Stimulated activated naive CD8-positive, alpha-beta T cell treated with anti-CD3 and anti-CD28 coated beads, Interleukin-15, Interleukin-2, amounts not matched to agents 100 ng/mL and 50 ng/mL, for 24 hours (primary cell): ENCODE results near the gene ZNF581.

Experiments
- H3K27ac Mint-ChIP-seq: one replicate; pipeline ENCODE4 v1.8.0; 2021; ENCODE audit warnings: mild to moderate bottlenecking, mixed read lengths
- H3K27me3 Mint-ChIP-seq: one replicate; pipeline ENCODE4 v1.8.0; 2021; ENCODE audit warnings: mixed read lengths
- H3K36me3 Mint-ChIP-seq: one replicate; pipeline ENCODE4 v1.8.0; 2021; ENCODE audit warnings: low read depth, mixed read lengths
- H3K4me1 Mint-ChIP-seq: one replicate; pipeline ENCODE4 v1.8.0; 2021; ENCODE audit warnings: low read depth, mixed read lengths
- H3K4me3 Mint-ChIP-seq: one replicate; pipeline ENCODE4 v1.8.0; 2021; ENCODE audit warnings: mild to moderate bottlenecking, mixed read lengths
- H3K9me3 Mint-ChIP-seq: one replicate; pipeline ENCODE4 v1.8.0; 2021; ENCODE audit warnings: mixed read lengths

The ZNF581 gene, protein sequence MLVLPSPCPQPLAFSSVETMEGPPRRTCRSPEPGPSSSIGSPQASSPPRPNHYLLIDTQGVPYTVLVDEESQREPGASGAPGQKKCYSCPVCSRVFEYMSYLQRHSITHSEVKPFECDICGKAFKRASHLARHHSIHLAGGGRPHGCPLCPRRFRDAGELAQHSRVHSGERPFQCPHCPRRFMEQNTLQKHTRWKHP

GRCh38 chr19:55643003-55643886 is at the start of gene ZNF581:
TSS of gene ZNF581 (plus strand) at chr19:55643649. CDS start at chr19:55644572, 923 bp downstream.
- Mint-ChIP-seq H3K27me3 (no peaks in the 10 kb centered on the region), H3K27ac (peak within 1 kb of the TSS; percentile 98), H3K36me3 (peaks cover 59% of the 10 kb centered on the region), H3K4me3 (peak within 1 kb of the TSS; percentile 98), H3K4me1 (peaks cover 73% of the 10 kb centered on the region), H3K9me3 (no peaks in the 10 kb centered on the region)

- no peak overlapping the region for H3K4me3 Mint-ChIP-seq
- H3K27ac Mint-ChIP-seq: no peak overlapping the region
- no peaks in the 10 kb centered on the region for H3K27me3 Mint-ChIP-seq
- H3K36me3 Mint-ChIP-seq: peaks cover 46% of the 10 kb centered on the region
- H3K9me3 Mint-ChIP-seq: no peaks in the 10 kb centered on the region
- H3K4me1 Mint-ChIP-seq: peaks cover 14% of the 10 kb centered on the region
These were observed 48.4 kb upstream of the ZNF581 start for GRCh38 chr19:55594996-55595545.

DNA sequence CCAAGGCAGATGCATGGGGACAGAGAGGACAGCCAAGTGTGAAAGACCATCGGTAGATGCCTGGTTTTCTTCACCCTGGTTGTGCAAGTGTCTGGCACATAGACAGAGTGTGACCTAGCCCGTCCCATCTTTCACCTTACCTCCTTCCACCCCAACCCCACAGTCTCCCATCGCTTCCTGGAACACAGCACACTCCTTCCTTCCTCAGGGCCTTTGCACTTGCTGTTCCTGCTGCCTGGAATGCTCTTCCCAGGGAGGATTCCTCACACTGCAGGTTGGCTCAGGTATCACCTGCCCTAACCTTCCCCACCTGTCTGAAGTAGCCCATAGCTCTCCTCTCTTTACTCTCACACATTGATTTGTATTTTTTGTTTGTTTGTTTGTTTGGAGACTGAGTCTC is 47.1 kb upstream of the ZNF581 start:
- H3K4me3 Mint-ChIP-seq: no peak overlapping the region
- H3K27me3 Mint-ChIP-seq: no peaks in the 10 kb centered on the region
- no peaks in the 10 kb centered on the region for H3K9me3 Mint-ChIP-seq
- H3K36me3 Mint-ChIP-seq: peaks cover 46% of the 10 kb centered on the region
- H3K4me1 Mint-ChIP-seq: peaks cover 20% of the 10 kb centered on the region
- H3K27ac Mint-ChIP-seq: no peak overlapping the region

- no peak overlapping the region for H3K27ac Mint-ChIP-seq
- no peak overlapping the region for H3K4me3 Mint-ChIP-seq
- H3K27me3 Mint-ChIP-seq: no peaks in the 10 kb centered on the region
- no peaks in the 10 kb centered on the region for H3K9me3 Mint-ChIP-seq
- peaks cover 41% of the 10 kb centered on the region for H3K36me3 Mint-ChIP-seq
- peaks cover 25% of the 10 kb centered on the region for H3K4me1 Mint-ChIP-seq
These were observed 45.9 kb upstream of the ZNF581 start for GRCh38 chr19:55597501-55597921.

- no peak overlapping the region for H3K27ac Mint-ChIP-seq
- peaks cover 25% of the 10 kb centered on the region for H3K4me1 Mint-ChIP-seq
- H3K27me3 Mint-ChIP-seq: no peaks in the 10 kb centered on the region
- H3K36me3 Mint-ChIP-seq: peaks cover 41% of the 10 kb centered on the region
- no peak overlapping the region for H3K4me3 Mint-ChIP-seq
- no peaks in the 10 kb centered on the region for H3K9me3 Mint-ChIP-seq
These were observed 45.4 kb upstream of the ZNF581 start for GRCh38 chr19:55598034-55598433.

GRCh38 chr19:55598719-55599467 is 44.6 kb upstream of the ZNF581 start:
- H3K27me3 Mint-ChIP-seq: no peaks in the 10 kb centered on the region
- peaks cover 31% of the 10 kb centered on the region for H3K4me1 Mint-ChIP-seq
- peak overlapping the region; percentile 98 for H3K27ac Mint-ChIP-seq
- H3K36me3 Mint-ChIP-seq: peaks cover 41% of the 10 kb centered on the region
- no peaks in the 10 kb centered on the region for H3K9me3 Mint-ChIP-seq
- H3K4me3 Mint-ChIP-seq: peak overlapping the region; percentile 95

DNA sequence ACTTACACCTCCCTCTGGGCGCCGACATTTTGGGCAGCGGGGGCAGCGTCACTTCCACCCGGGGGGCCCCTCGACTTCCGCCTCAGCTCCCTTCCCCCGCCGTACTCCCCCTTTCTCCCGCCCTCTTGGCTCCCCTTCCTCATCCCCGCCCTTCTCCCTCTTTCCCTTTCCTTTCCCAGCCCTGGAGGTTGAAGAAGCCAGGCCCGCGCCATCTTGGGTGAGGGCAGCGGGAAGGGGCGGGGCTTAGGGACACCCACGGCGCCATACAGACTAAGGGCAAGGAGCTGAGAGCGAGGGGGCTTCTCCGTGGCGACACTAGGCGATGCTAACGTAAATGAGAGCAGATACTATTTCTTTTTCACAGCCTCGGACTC is 44.0 kb upstream of the ZNF581 start, which contains the start of gene FIZ1:
TSS of gene FIZ1 (minus strand) at position 50 of the 374 bp plus-strand sequence. CDS start 1,652 bp downstream, outside the sequence.
- Mint-ChIP-seq H3K36me3 (peaks cover 41% of the 10 kb centered on the region), H3K27me3 (no peaks in the 10 kb centered on the region), H3K4me3 (peak within 1 kb of the TSS; percentile 95), H3K27ac (peak within 1 kb of the TSS; percentile 98), H3K9me3 (no peaks in the 10 kb centered on the region), H3K4me1 (peaks cover 33% of the 10 kb centered on the region)

DNA sequence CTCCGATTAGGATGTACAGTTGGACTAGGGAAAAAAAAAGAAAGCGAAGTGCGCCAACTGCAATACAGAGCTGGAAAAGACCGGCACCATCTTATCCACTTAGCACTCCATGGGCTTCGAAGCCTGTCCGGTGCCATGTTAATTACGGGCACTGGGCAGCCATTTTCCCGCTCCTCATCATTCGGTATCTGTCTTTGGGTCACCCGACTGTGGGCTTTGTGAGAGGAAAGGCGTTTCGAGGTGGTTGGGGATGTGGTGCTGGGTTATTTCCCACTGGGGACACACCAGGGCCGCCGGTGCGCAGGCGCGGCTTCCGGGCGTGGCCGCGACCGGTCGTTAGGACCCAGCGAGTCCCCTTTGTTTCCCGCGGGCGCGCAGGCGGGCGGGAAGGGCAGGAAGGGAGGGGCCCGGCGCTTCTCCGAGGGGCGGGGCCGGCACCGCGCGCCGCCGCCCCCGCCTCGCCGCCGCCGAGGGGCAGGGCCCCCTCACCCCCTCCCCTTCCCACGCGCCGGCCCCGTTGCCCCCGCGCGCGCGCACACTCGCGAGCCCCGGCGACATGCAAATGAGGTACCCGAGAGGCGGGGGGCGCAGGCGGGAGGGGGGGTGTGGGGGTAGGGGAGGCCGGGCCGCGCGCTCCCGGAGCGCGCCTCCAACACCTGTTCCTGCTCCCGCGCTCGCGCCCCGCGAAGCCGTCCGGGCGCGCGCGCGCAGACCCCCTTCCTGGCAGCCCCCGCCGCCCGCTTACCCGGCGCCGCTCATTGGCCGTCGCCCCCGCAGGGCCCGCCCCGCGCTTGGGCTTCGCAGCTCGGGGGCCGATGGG is 43.4 kb upstream of the ZNF581 start, which contains the start of gene ZNF524:
TSS of gene ZNF524 (plus strand) at position 447 of the 820 bp plus-strand sequence. CDS start 1,825 bp downstream, outside the sequence.
- Mint-ChIP-seq H3K4me1 (peaks cover 37% of the 10 kb centered on the region), H3K9me3 (no peaks in the 10 kb centered on the region), H3K27me3 (no peaks in the 10 kb centered on the region), H3K36me3 (peaks cover 36% of the 10 kb centered on the region), H3K27ac (peak within 1 kb of the TSS; percentile 98), H3K4me3 (peak within 1 kb of the TSS; percentile 95)

DNA sequence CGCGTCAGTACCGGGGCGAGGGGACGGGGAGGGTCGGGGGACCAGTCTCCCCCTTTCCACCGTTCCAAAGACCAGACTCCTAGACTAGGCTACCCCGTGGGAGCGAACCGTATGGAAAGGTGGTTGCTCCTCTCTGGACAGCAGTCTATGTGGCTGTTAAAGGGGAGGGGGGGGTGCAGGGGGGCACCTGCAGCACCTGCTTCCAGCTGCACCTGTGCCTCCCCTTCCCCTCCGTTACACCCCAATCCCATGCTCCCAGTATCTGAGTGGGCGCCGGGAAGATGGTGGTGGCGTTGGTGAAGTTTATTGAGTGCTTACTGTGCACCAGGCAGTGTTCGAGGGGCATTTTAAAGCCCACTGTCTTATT is 42.8 kb upstream of the ZNF581 start:
- Mint-ChIP-seq H3K36me3 (peaks cover 30% of the 10 kb centered on the region), H3K4me1 (peaks cover 37% of the 10 kb centered on the region), H3K27me3 (no peaks in the 10 kb centered on the region), H3K9me3 (no peaks in the 10 kb centered on the region), H3K27ac (no peak overlapping the region), H3K4me3 (peak overlapping the region; percentile 85)

GRCh38 chr19:55601084-55601483 is 42.4 kb upstream of the ZNF581 start:
- Mint-ChIP-seq H3K9me3 (no peaks in the 10 kb centered on the region), H3K27me3 (no peaks in the 10 kb centered on the region), H3K27ac (no peak overlapping the region), H3K36me3 (peaks cover 26% of the 10 kb centered on the region), H3K4me3 (peak overlapping the region; percentile 85), H3K4me1 (peaks cover 41% of the 10 kb centered on the region)

- H3K4me1 Mint-ChIP-seq: peaks cover 49% of the 10 kb centered on the region
- no peaks in the 10 kb centered on the region for H3K9me3 Mint-ChIP-seq
- H3K4me3 Mint-ChIP-seq: no peak overlapping the region
- peaks cover 25% of the 10 kb centered on the region for H3K36me3 Mint-ChIP-seq
- H3K27ac Mint-ChIP-seq: no peak overlapping the region
- no peaks in the 10 kb centered on the region for H3K27me3 Mint-ChIP-seq
These were observed 41.1 kb upstream of the ZNF581 start for GRCh38 chr19:55602104-55603001.

GRCh38 chr19:55603115-55603514 is 40.3 kb upstream of the ZNF581 start:
- H3K4me1 Mint-ChIP-seq: peaks cover 54% of the 10 kb centered on the region

GRCh38 chr19:55603581-55604292 is 39.7 kb upstream of the ZNF581 start:
- Mint-ChIP-seq H3K4me3 (no peak overlapping the region), H3K4me1 (peaks cover 54% of the 10 kb centered on the region), H3K27ac (peak overlapping the region; percentile 28), H3K36me3 (peaks cover 27% of the 10 kb centered on the region), H3K9me3 (no peaks in the 10 kb centered on the region), H3K27me3 (no peaks in the 10 kb centered on the region)

More at GRCh38 chr19:55603115-55603514, 40.3 kb upstream of the ZNF581 start:
- no peaks in the 10 kb centered on the region for H3K9me3 Mint-ChIP-seq
- peaks cover 26% of the 10 kb centered on the region for H3K36me3 Mint-ChIP-seq
- H3K27me3 Mint-ChIP-seq: no peaks in the 10 kb centered on the region
- no peak overlapping the region for H3K27ac Mint-ChIP-seq
- no peak overlapping the region for H3K4me3 Mint-ChIP-seq
